ENCODE results near the gene WDFY4.

DNA sequence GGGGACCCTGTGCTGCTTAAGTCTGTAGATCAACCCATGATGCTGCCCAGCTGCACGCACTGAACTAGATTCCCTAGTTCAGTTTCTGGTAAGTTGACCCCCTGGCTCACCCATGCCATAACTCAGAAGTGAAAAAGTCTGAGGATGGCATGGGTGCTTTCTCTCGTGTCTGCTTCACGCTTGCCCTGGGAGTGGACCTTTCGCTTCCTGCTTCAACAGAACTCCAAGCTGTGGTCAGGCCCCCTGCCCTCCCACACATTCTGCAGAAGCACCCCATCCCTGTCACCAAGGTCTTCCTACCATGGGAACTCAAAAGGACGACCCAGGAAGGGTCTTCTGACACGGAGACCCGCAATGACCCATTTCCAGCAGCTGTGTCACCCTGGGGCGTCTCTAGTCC is 215.1 kb downstream of the WDFY4 start:
- TF ChIP-seq, protein P1, sequence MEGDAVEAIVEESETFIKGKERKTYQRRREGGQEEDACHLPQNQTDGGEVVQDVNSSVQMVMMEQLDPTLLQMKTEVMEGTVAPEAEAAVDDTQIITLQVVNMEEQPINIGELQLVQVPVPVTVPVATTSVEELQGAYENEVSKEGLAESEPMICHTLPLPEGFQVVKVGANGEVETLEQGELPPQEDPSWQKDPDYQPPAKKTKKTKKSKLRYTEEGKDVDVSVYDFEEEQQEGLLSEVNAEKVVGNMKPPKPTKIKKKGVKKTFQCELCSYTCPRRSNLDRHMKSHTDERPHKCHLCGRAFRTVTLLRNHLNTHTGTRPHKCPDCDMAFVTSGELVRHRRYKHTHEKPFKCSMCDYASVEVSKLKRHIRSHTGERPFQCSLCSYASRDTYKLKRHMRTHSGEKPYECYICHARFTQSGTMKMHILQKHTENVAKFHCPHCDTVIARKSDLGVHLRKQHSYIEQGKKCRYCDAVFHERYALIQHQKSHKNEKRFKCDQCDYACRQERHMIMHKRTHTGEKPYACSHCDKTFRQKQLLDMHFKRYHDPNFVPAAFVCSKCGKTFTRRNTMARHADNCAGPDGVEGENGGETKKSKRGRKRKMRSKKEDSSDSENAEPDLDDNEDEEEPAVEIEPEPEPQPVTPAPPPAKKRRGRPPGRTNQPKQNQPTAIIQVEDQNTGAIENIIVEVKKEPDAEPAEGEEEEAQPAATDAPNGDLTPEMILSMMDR (conservative IDR thresholded peaks at IDR 0.05 in 1 of 2, IDR thresholded peaks at IDR 0.05 in 1 of 2; ENCODE audit: extremely low read depth in 1 of 2, insufficient read depth in 1 of 2, low read depth in 1 of 2, low read length in 2 of 2), result no peak
- no peak for TF ChIP-seq EZH2 (IDR thresholded peaks at IDR 0.05; ENCODE audit: borderline replicate concordance, low read length)

Data from mammary epithelial cell (primary cell).